ENCODE results near the gene SPTLC1. TPM values are rescaled to one million over a fixed set of nuclear protein-coding genes. Genes with fewer than 3 reads are reported as not detected.
A peak's percentile ranks its signal among the peaks of the same experiment; 100 is the strongest.

SPTLC1 gene
- total RNA-seq, 4 donors from 2014 or later, result 105 to 115 (median 109) TPM

DNA sequence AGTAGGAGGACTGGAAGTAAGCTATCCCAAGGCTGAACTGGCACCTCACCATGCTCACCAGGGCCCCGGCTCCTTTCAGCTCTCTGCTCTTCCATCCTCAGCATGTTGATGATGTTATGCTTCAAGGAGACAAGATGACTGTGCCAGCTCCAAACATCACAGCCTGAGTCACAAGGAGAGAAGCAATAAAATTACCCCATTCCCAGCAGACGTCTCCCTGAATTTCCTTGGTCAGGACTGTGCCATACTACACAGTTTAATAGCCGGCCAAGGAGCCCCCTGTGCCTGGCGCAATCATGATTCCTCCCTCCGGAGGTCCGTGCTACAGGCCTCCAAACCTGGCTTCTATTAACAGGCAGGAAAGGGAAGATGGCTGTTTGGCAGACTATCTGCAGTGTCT lies 114.0 kb downstream of the SPTLC1 start:
- Histone ChIP-seq H3K9me3 (no peaks in the 10 kb centered on the region), H3K36me3 (no peaks in the 10 kb centered on the region), H3K4me1 (no peaks in the 10 kb centered on the region), H3K27me3 (peaks cover 4% of the 10 kb centered on the region), H3K4me3 (no peak overlapping the region), H3K27ac (no peak overlapping the region)
- no peak for DNase-seq (ENCODE audit: low spot score in 2 of 2)
- WGBS, result 78% methylated on average over 6 of the region's 6 CpGs
- TF ChIP-seq POLR2AphosphoS5 (IDR thresholded peaks at IDR 0.05) (no peak), CTCF (IDR thresholded peaks at IDR 0.05) (no peak), POLR2A (IDR thresholded peaks at IDR 0.05) (no peak), EP300 (IDR thresholded peaks at IDR 0.05) (no peak)

DNA sequence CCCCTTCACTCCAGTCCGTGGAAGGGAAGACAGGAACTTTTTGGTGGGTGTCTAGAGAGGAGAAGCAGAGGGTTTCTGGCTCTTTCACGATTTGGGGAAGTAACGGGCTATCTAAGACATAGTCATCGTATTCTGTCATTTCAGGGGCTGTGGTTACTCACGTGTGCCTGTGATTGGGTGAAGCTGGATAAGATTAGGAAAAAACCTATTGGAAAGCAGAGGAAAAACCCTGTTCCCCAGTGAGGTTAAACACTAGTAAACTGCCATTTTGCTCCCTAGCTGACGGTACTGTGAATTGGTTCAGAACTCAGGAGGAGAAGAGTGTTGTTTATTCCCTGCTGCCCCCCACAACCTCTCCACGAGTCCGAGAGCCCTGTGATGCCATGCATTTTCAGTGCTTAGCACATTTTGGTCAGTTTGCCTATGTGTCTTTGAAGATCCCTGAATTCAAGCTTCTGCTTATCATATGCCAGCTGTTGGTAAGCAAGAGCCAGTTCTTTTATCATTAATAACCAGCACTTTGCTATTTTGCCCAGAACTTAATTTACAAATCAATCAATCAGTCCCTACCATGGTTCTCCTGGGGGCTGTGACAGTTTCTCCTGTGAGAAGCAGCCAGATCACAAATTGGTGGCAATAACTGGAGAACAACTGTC lies 120.1 kb downstream of the SPTLC1 start:
- TF ChIP-seq POLR2AphosphoS5 (IDR thresholded peaks at IDR 0.05), result no peak
- Histone ChIP-seq H3K9me3 (no peaks in the 10 kb centered on the region), H3K4me3 (no peak overlapping the region), H3K27ac (no peak overlapping the region), H3K27me3 (peaks cover 4% of the 10 kb centered on the region), H3K36me3 (no peaks in the 10 kb centered on the region), H3K4me1 (no peaks in the 10 kb centered on the region)
- WGBS, result 62% methylated on average over 8 of the region's 8 CpGs
- DNase-seq (ENCODE audit: low spot score in 2 of 2), result no peak

DNA sequence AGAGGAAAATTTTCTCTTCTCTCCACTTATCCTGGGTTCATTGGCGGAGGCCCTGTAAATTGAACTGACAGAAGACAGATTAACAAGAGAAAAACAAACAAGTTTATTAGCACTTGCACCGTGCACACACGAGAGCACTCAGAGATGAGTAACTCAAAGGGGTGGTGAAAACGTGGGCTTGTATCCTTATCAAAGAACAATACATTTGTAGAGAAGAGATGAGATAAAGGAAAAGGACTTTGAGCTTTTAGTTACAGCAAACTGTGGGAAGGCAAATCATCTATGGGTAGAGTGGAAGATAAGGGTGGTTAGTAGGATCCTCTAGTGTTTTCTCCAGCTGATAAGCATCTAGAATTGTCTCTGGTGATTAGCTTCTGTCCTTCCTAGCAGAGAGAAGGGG lies 120.8 kb downstream of the SPTLC1 start:
- H3K4me3 ChIP-seq, result no peak overlapping the region
- H3K27ac ChIP-seq, result no peak overlapping the region
- TF ChIP-seq POLR2AphosphoS5 (IDR thresholded peaks at IDR 0.05) (no peak), EP300 (IDR thresholded peaks at IDR 0.05) (no peak), POLR2A (IDR thresholded peaks at IDR 0.05) (no peak), CTCF (IDR thresholded peaks at IDR 0.05) (no peak)
- no peak for DNase-seq (ENCODE audit: low spot score in 2 of 2)
- H3K4me1 ChIP-seq, result no peaks in the 10 kb centered on the region
- no peaks in the 10 kb centered on the region for H3K36me3 ChIP-seq
- peaks cover 4% of the 10 kb centered on the region for H3K27me3 ChIP-seq
- 55% methylated on average over 4 of the region's 4 CpGs for WGBS
- H3K9me3 ChIP-seq, result no peaks in the 10 kb centered on the region

DNA sequence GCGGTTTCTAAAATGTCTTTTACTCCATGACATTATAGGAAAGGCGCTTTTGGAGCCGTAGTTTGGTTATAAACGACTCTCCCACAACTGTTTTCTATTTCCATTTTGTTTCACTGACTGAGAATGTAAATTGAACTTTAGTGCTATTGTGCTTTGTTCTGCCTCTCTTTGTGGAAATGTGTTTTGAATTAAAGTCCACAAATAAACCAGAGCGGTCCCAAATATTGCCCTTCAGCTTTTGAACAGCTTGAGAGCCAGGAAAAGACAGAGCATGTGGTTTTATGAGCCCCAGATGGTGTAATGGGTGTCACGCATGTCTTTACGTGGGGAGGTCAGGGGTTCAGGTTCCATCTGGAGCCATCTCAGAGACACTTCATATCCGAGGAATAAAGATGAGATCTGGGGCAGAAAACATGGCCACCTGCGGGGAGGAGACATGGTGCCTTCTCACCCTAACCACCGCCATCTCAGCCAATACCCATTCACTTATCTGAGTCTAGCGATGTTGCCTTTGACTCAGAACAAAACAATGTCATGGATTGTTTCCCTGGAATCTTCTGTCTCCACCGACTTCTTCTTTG lies 122.7 kb downstream of the SPTLC1 start:
- Histone ChIP-seq H3K9me3 (no peaks in the 10 kb centered on the region), H3K27ac (peak overlapping the region; percentile 74), H3K4me3 (peak overlapping the region; percentile 28), H3K36me3 (no peaks in the 10 kb centered on the region), H3K27me3 (no peaks in the 10 kb centered on the region), H3K4me1 (no peaks in the 10 kb centered on the region)
- 48% methylated on average over 12 of the region's 12 CpGs for WGBS
- no peak for TF ChIP-seq EP300 (IDR thresholded peaks at IDR 0.05)
- TF ChIP-seq CTCF (IDR thresholded peaks at IDR 0.05), result no peak
- no peak for TF ChIP-seq POLR2AphosphoS5 (IDR thresholded peaks at IDR 0.05)
- TF ChIP-seq POLR2A (IDR thresholded peaks at IDR 0.05), result no peak
- no peak for DNase-seq (ENCODE audit: low spot score in 2 of 2)

- Histone ChIP-seq H3K4me1 (no peaks in the 10 kb centered on the region), H3K27ac (peak overlapping the region; percentile 74), H3K9me3 (no peaks in the 10 kb centered on the region), H3K27me3 (no peaks in the 10 kb centered on the region), H3K36me3 (no peaks in the 10 kb centered on the region), H3K4me3 (peak overlapping the region; percentile 28)
- DNase-seq (ENCODE audit: low spot score in 2 of 2), result no peak
- WGBS, result 75% methylated on average over 20 of the region's 20 CpGs
- TF ChIP-seq EP300 (IDR thresholded peaks at IDR 0.05) (no peak), POLR2AphosphoS5 (IDR thresholded peaks at IDR 0.05) (no peak), POLR2A (IDR thresholded peaks at IDR 0.05) (no peak)
Observed at GRCh38 chr9:91991721-91992341, 123.4 kb downstream of the SPTLC1 start.

DNA sequence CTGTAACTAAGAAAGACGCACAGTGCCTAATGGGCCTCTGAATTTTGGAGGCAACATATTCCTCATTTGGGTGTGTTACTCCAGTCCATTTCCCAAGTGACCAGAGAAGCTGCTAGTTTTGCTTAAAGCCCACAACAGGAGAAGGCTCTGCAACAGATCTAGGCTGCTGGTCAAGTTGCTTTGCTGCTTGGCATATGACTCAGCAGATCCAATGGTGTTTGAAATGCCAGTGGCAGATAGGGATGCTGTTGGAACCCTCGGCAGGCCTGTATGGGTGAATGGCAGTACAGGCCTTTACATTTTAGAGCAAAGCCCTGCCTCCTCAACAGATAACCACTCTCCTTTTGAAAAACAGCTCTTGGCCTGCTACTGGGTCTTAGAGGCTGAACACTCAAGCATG lies 129.0 kb downstream of the SPTLC1 start:
- DNase-seq (ENCODE audit: low spot score in 2 of 2), result no peak
- TF ChIP-seq EP300 (IDR thresholded peaks at IDR 0.05) (no peak), CTCF (IDR thresholded peaks at IDR 0.05) (no peak), POLR2AphosphoS5 (IDR thresholded peaks at IDR 0.05) (no peak), POLR2A (IDR thresholded peaks at IDR 0.05) (no peak)
- Histone ChIP-seq H3K4me3 (no peak overlapping the region), H3K36me3 (no peaks in the 10 kb centered on the region), H3K4me1 (no peaks in the 10 kb centered on the region), H3K27me3 (no peaks in the 10 kb centered on the region), H3K9me3 (no peaks in the 10 kb centered on the region), H3K27ac (no peak overlapping the region)
- WGBS, result 90% methylated on average over 2 of the region's 2 CpGs
